ENCODE measurements around the gene ETV3.

ETV3 gene

GRCh38 chr1:157097692-157098091 is 40.5 kb downstream of the ETV3 start:
- peaks cover 0 to 4% of the 10 kb centered on the region in 2 donors for H3K4me1 Mint-ChIP-seq (ENCODE audit: low read depth in 2 of 2)
- H3K36me3 Mint-ChIP-seq (ENCODE audit: insufficient read depth), result peaks cover 2% of the 10 kb centered on the region
- no peaks in the 10 kb centered on the region for H3K9me3 Mint-ChIP-seq
- no peak overlapping the region for H3K27ac Mint-ChIP-seq
- H3K4me3 Mint-ChIP-seq, result no peak overlapping the region
- DNase-seq, result no peak
- no peaks in the 10 kb centered on the region for H3K27me3 Mint-ChIP-seq
- ATAC-seq (replicated peaks), result no peak

- no peak overlapping the region for H3K4me3 Mint-ChIP-seq
- H3K36me3 Mint-ChIP-seq (ENCODE audit: insufficient read depth), result peaks cover 2% of the 10 kb centered on the region
- no peak overlapping the region for H3K27ac Mint-ChIP-seq
- peaks cover 0 to 4% of the 10 kb centered on the region in 2 donors for H3K4me1 Mint-ChIP-seq (ENCODE audit: low read depth in 2 of 2)
- no peaks in the 10 kb centered on the region for H3K27me3 Mint-ChIP-seq
- ATAC-seq (replicated peaks) (no peak), DNase-seq (no peak)
- H3K9me3 Mint-ChIP-seq, result no peaks in the 10 kb centered on the region
Observed at GRCh38 chr1:157096881-157097280, 41.3 kb downstream of the ETV3 start.

GRCh38 chr1:157095551-157095950 is 42.6 kb downstream of the ETV3 start:
- Mint-ChIP-seq H3K4me1 (ENCODE audit: low read depth in 2 of 2) (peaks cover 0 to 4% of the 10 kb centered on the region in 2 donors), H3K36me3 (ENCODE audit: insufficient read depth) (peaks cover 2% of the 10 kb centered on the region), H3K27me3 (no peaks in the 10 kb centered on the region), H3K4me3 (no peak overlapping the region), H3K9me3 (no peaks in the 10 kb centered on the region), H3K27ac (no peak overlapping the region)
- DNase-seq (no peak), ATAC-seq (replicated peaks) (no peak)

GRCh38 chr1:157095091-157095490 is 43.1 kb downstream of the ETV3 start:
- H3K36me3 Mint-ChIP-seq (ENCODE audit: insufficient read depth), result peaks cover 2% of the 10 kb centered on the region
- peaks cover under 1 to 4% of the 10 kb centered on the region in 2 donors for H3K4me1 Mint-ChIP-seq (ENCODE audit: low read depth in 2 of 2)
- no peak for ATAC-seq (replicated peaks)
- DNase-seq, result no peak
- no peaks in the 10 kb centered on the region for H3K9me3 Mint-ChIP-seq
- H3K27me3 Mint-ChIP-seq, result peaks cover 2 to 4% of the 10 kb centered on the region in 2 donors
- H3K4me3 Mint-ChIP-seq, result no peak overlapping the region
- H3K27ac Mint-ChIP-seq, result no peak overlapping the region

GRCh38 chr1:157092831-157093230 is 45.4 kb downstream of the ETV3 start:
- Mint-ChIP-seq H3K27me3 (peaks cover 5 to 8% of the 10 kb centered on the region in 2 donors), H3K27ac (no peak overlapping the region), H3K4me1 (ENCODE audit: low read depth in 2 of 2) (peaks cover 3 to 4% of the 10 kb centered on the region in 2 donors), H3K9me3 (no peaks in the 10 kb centered on the region), H3K36me3 (ENCODE audit: insufficient read depth) (peaks cover 2% of the 10 kb centered on the region), H3K4me3 (no peak overlapping the region)
- DNase-seq, result no peak
- no peak for ATAC-seq (replicated peaks)

GRCh38 chr1:157091668-157092273 is 46.4 kb downstream of the ETV3 start:
- H3K36me3 Mint-ChIP-seq (ENCODE audit: insufficient read depth), result peaks cover 2% of the 10 kb centered on the region
- peaks cover 5 to 8% of the 10 kb centered on the region in 2 donors for H3K27me3 Mint-ChIP-seq
- DNase-seq, result no peak
- no peak for ATAC-seq (replicated peaks)
- peak overlapping the region in 1 of 2 donors; percentile 18 for H3K27ac Mint-ChIP-seq
- H3K4me1 Mint-ChIP-seq (ENCODE audit: low read depth in 2 of 2), result peaks cover 2 to 3% of the 10 kb centered on the region in 2 donors
- no peaks in the 10 kb centered on the region for H3K9me3 Mint-ChIP-seq
- H3K4me3 Mint-ChIP-seq, result no peak overlapping the region

- DNase-seq, result no peak
- Mint-ChIP-seq H3K36me3 (ENCODE audit: insufficient read depth) (peaks cover 2% of the 10 kb centered on the region), H3K27ac (no peak overlapping the region), H3K27me3 (peaks cover 5 to 8% of the 10 kb centered on the region in 2 donors), H3K9me3 (no peaks in the 10 kb centered on the region), H3K4me3 (no peak overlapping the region), H3K4me1 (ENCODE audit: low read depth in 2 of 2) (peaks cover 2 to 3% of the 10 kb centered on the region in 2 donors)
- no peak for ATAC-seq (replicated peaks)
Observed at GRCh38 chr1:157091186-157091585, 47.0 kb downstream of the ETV3 start.

- H3K27me3 Mint-ChIP-seq, result peaks cover 5 to 8% of the 10 kb centered on the region in 2 donors
- no peaks in the 10 kb centered on the region for H3K9me3 Mint-ChIP-seq
- H3K4me3 Mint-ChIP-seq, result no peak overlapping the region
- DNase-seq (no peak), ATAC-seq (replicated peaks) (no peak)
- H3K36me3 Mint-ChIP-seq (ENCODE audit: insufficient read depth), result peaks cover 2% of the 10 kb centered on the region
- H3K4me1 Mint-ChIP-seq (ENCODE audit: low read depth in 2 of 2), result peaks cover 2 to 3% of the 10 kb centered on the region in 2 donors
- H3K27ac Mint-ChIP-seq, result no peak overlapping the region
Observed at GRCh38 chr1:157090771-157091170, 47.4 kb downstream of the ETV3 start.

GRCh38 chr1:157090196-157090647 is 48.0 kb downstream of the ETV3 start:
- no peak overlapping the region for H3K4me3 Mint-ChIP-seq
- H3K9me3 Mint-ChIP-seq, result no peaks in the 10 kb centered on the region
- H3K27ac Mint-ChIP-seq, result no peak overlapping the region
- ATAC-seq (replicated peaks), result peak; percentile 88
- peaks cover 5 to 8% of the 10 kb centered on the region in 2 donors for H3K27me3 Mint-ChIP-seq
- H3K4me1 Mint-ChIP-seq (ENCODE audit: low read depth in 2 of 2), result peaks cover 2 to 3% of the 10 kb centered on the region in 2 donors
- peaks cover 1% of the 10 kb centered on the region for H3K36me3 Mint-ChIP-seq (ENCODE audit: insufficient read depth)
- peak; percentile 88 to 90 (median 89) for DNase-seq

- H3K27ac Mint-ChIP-seq, result no peak overlapping the region
- DNase-seq (no peak), ATAC-seq (replicated peaks) (no peak)
- H3K27me3 Mint-ChIP-seq, result peaks cover 5 to 8% of the 10 kb centered on the region in 2 donors
- no peak overlapping the region for H3K4me3 Mint-ChIP-seq
- no peaks in the 10 kb centered on the region for H3K9me3 Mint-ChIP-seq
- peaks cover 2 to 3% of the 10 kb centered on the region in 2 donors for H3K4me1 Mint-ChIP-seq (ENCODE audit: low read depth in 2 of 2)
- H3K36me3 Mint-ChIP-seq (ENCODE audit: insufficient read depth), result no peaks in the 10 kb centered on the region
Observed at GRCh38 chr1:157089789-157090188, 48.4 kb downstream of the ETV3 start.

- H3K4me1 Mint-ChIP-seq (ENCODE audit: low read depth in 2 of 2), result peaks cover 2 to 3% of the 10 kb centered on the region in 2 donors
- peaks cover 5 to 11% of the 10 kb centered on the region in 2 donors for H3K27me3 Mint-ChIP-seq
- no peak overlapping the region for H3K4me3 Mint-ChIP-seq
- H3K36me3 Mint-ChIP-seq (ENCODE audit: insufficient read depth), result no peaks in the 10 kb centered on the region
- H3K9me3 Mint-ChIP-seq, result no peaks in the 10 kb centered on the region
- ATAC-seq (replicated peaks) (no peak), DNase-seq (no peak)
- no peak overlapping the region for H3K27ac Mint-ChIP-seq
Observed at GRCh38 chr1:157088607-157089006, 49.6 kb downstream of the ETV3 start.

GRCh38 chr1:157087030-157087429 is 51.2 kb downstream of the ETV3 start:
- no peaks in the 10 kb centered on the region for H3K9me3 Mint-ChIP-seq
- ATAC-seq (replicated peaks), result no peak
- no peaks in the 10 kb centered on the region for H3K36me3 Mint-ChIP-seq (ENCODE audit: insufficient read depth)
- H3K4me1 Mint-ChIP-seq (ENCODE audit: low read depth in 2 of 2), result peaks cover 2 to 3% of the 10 kb centered on the region in 2 donors
- no peak overlapping the region for H3K4me3 Mint-ChIP-seq
- no peak for DNase-seq
- peaks cover 15 to 27% of the 10 kb centered on the region in 2 donors for H3K27me3 Mint-ChIP-seq
- H3K27ac Mint-ChIP-seq, result no peak overlapping the region

GRCh38 chr1:157086299-157086698 is 51.9 kb downstream of the ETV3 start:
- Mint-ChIP-seq H3K9me3 (no peaks in the 10 kb centered on the region), H3K4me3 (no peak overlapping the region), H3K27ac (no peak overlapping the region), H3K27me3 (peaks cover 15 to 29% of the 10 kb centered on the region in 2 donors), H3K4me1 (ENCODE audit: low read depth in 2 of 2) (peaks cover 2 to 3% of the 10 kb centered on the region in 2 donors), H3K36me3 (ENCODE audit: insufficient read depth) (no peaks in the 10 kb centered on the region)
- no peak for DNase-seq
- ATAC-seq (replicated peaks), result no peak

GRCh38 chr1:157085421-157085820 is 52.8 kb downstream of the ETV3 start:
- Mint-ChIP-seq H3K27ac (no peak overlapping the region), H3K36me3 (ENCODE audit: insufficient read depth) (no peaks in the 10 kb centered on the region), H3K9me3 (no peaks in the 10 kb centered on the region), H3K4me1 (ENCODE audit: low read depth in 2 of 2) (peaks cover 2 to 3% of the 10 kb centered on the region in 2 donors), H3K4me3 (no peak overlapping the region), H3K27me3 (peaks cover 15 to 34% of the 10 kb centered on the region in 2 donors)
- ATAC-seq (replicated peaks), result no peak
- no peak for DNase-seq

Data from effector memory CD8-positive, alpha-beta T cell (primary cell).